Choroid plexus epithelial cell (primary cell): Measurements from ENCODE around the gene RRAS.

Experiments used
- DNase-seq: peaks from one replicate; pipeline ENCODE4 v3.0.0-alpha.2; 2010; ENCODE audit warnings: low read depth
- H3K4me3 ChIP-seq: 2 replicates; pipeline ENCODE4 v1.5.1; 2011; ENCODE audit warnings: low read depth, mild to moderate bottlenecking, control low read depth, low read length, moderate library complexity
- TF ChIP-seq, protein P1 (sequence below): conservative IDR thresholded peaks from 2 replicates; pipeline ENCODE4 v1.5.1; 2011; ENCODE audit warnings: low read depth, mild to moderate bottlenecking, control low read depth, inconsistent platforms, low read length, moderate library complexity

RRAS gene

GRCh38 chr19:49645592-49645991 is 5.6 kb upstream of the RRAS start:
- no peak for DNase-seq
- H3K4me3 ChIP-seq: no peak overlapping the region

GRCh38 chr19:49643466-49643865 is 3.5 kb upstream of the RRAS start:
- peak overlapping the region; percentile 17 for H3K4me3 ChIP-seq
- TF ChIP-seq, protein P1, sequence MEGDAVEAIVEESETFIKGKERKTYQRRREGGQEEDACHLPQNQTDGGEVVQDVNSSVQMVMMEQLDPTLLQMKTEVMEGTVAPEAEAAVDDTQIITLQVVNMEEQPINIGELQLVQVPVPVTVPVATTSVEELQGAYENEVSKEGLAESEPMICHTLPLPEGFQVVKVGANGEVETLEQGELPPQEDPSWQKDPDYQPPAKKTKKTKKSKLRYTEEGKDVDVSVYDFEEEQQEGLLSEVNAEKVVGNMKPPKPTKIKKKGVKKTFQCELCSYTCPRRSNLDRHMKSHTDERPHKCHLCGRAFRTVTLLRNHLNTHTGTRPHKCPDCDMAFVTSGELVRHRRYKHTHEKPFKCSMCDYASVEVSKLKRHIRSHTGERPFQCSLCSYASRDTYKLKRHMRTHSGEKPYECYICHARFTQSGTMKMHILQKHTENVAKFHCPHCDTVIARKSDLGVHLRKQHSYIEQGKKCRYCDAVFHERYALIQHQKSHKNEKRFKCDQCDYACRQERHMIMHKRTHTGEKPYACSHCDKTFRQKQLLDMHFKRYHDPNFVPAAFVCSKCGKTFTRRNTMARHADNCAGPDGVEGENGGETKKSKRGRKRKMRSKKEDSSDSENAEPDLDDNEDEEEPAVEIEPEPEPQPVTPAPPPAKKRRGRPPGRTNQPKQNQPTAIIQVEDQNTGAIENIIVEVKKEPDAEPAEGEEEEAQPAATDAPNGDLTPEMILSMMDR: no peak
- DNase-seq: no peak

More at GRCh38 chr19:49645592-49645991, 5.6 kb upstream of the RRAS start:
- TF ChIP-seq, protein P1: no peak

DNA sequence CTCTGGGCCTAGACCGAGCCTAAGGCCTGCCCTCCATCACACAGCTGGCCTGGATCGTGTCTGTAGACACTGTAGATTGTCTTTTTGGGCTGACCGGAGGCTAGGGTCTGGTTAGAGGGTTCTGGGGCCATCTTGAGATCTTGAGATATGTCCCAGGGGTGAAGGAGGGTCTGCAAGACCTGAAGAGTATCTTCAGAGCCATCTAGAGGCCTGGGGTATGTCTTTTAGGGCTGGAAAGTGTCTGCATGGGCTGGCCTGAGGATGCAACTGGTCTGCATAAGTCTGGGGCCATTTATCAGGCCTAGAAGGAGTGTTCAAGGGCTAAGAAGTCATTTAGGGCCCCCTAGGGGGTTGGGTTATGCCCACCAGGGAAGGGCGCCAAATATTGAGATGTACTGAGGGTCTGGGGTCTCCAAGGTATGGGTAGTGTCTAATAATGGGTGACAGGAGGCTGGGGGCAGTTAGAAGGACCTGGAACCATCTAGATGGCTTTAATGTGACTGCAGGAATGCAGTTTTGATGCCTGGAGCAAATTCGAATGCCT is 2.6 kb upstream of the RRAS start:
- TF ChIP-seq, protein P1: no peak
- no peak for DNase-seq

GRCh38 chr19:49641688-49642491 is 1.9 kb upstream of the RRAS start, which contains the start of gene SCAF1:
SCAF1 (plus strand) TSS chr19:49642209; CDS start chr19:49645027, 2,818 bp downstream.
- TF ChIP-seq, protein P1: no peak
- peak within 1 kb of the TSS; percentile 97 for H3K4me3 ChIP-seq
- peak; percentile 100 for DNase-seq

More for the DNA sequence above, 2.6 kb upstream of the RRAS start:
- peak overlapping the region; percentile 97 for H3K4me3 ChIP-seq

- DNase-seq: no peak
- TF ChIP-seq, protein P1: no peak
- H3K4me3 ChIP-seq: peak overlapping the region; percentile 73
These were observed 386 bp downstream of the RRAS start for GRCh38 chr19:49639401-49640112.

- TF ChIP-seq, protein P1: no peak
- peak; percentile 72 for DNase-seq
- peak overlapping the region; percentile 73 for H3K4me3 ChIP-seq
These were observed 1.9 kb downstream of the RRAS start for GRCh38 chr19:49637821-49638738.
